Mesendoderm (in vitro differentiated cells): ENCODE data around the gene ZCCHC2.

Experiments used
- DNase-seq: peaks from one replicate; pipeline ENCODE4 v3.0.0; 2013
- H2AK5ac ChIP-seq: 2 replicates; pipeline ENCODE4 v1.6.1; 2013; ENCODE audit warnings: low read length, inconsistent platforms
- H2BK120ac ChIP-seq: 2 replicates; pipeline ENCODE4 v1.6.1; 2013; ENCODE audit warnings: low read depth, mild to moderate bottlenecking, low read length, moderate library complexity, mixed read lengths
- H2BK15ac ChIP-seq: replicated peaks from 2 replicates; pipeline ENCODE4 v1.6.1; 2013; ENCODE audit warnings: low read depth, mild to moderate bottlenecking, moderate library complexity
- H2BK5ac ChIP-seq: 2 replicates; pipeline ENCODE4 v1.6.1; 2013; ENCODE audit warnings: low read length, inconsistent platforms
- H3K18ac ChIP-seq: 2 replicates; pipeline ENCODE4 v1.6.1; 2013; ENCODE audit warnings: mild to moderate bottlenecking, low read length, mixed read lengths
- H3K23ac ChIP-seq: one replicate; pipeline ENCODE4 v1.6.1; 2013; ENCODE audit warnings: low read length
- H3K27ac ChIP-seq: 2 replicates; pipeline ENCODE4 v1.5.1; 2013; ENCODE audit warnings: low read depth, mild to moderate bottlenecking, inconsistent platforms, low read length, moderate library complexity
- H3K27me3 ChIP-seq: 2 replicates; pipeline ENCODE4 v1.6.1; 2013; ENCODE audit warnings: low read length, control low read depth, mild to moderate bottlenecking, inconsistent platforms; ENCODE audit not compliant: insufficient read depth, poor library complexity
- H3K36me3 ChIP-seq: 2 replicates; pipeline ENCODE4 v1.6.1; 2013; ENCODE audit warnings: low read length, inconsistent platforms; ENCODE audit not compliant: control insufficient read depth, insufficient read depth
- H3K4ac ChIP-seq: one replicate; pipeline ENCODE4 v1.6.1; 2013; ENCODE audit warnings: low read depth, mild to moderate bottlenecking, low read length, moderate library complexity
- H3K4me1 ChIP-seq: 2 replicates; pipeline ENCODE4 v1.6.1; 2013; ENCODE audit warnings: low read depth, low read length, inconsistent platforms; ENCODE audit not compliant: control insufficient read depth
- H3K4me2 ChIP-seq: 2 replicates; pipeline ENCODE4 v1.6.1; 2013; ENCODE audit warnings: low read length
- H3K4me3 ChIP-seq: 2 replicates; pipeline ENCODE4 v1.5.1; 2013; ENCODE audit warnings: mild to moderate bottlenecking, low read length
- H3K56ac ChIP-seq: one replicate; pipeline ENCODE4 v1.6.1; 2013; ENCODE audit warnings: low read length
- H3K79me1 ChIP-seq: 2 replicates; pipeline ENCODE4 v1.6.1; 2013; ENCODE audit warnings: low read length, inconsistent platforms
- H3K79me2 ChIP-seq: 2 replicates; pipeline ENCODE4 v1.6.1; 2013; ENCODE audit warnings: mild to moderate bottlenecking, low read length; ENCODE audit not compliant: control insufficient read depth, insufficient read depth
- H3K9ac ChIP-seq: 2 replicates; pipeline ENCODE4 v1.6.1; 2013; ENCODE audit warnings: low read length, inconsistent platforms
- H4K5ac ChIP-seq: one replicate; pipeline ENCODE4 v1.6.1; 2013; ENCODE audit warnings: low read length
- H4K8ac ChIP-seq: one replicate; pipeline ENCODE4 v1.6.1; 2013; ENCODE audit warnings: low read depth, mild to moderate bottlenecking, control low read depth, low read length, moderate library complexity
- WGBS: extraction: QIAGEN DNeasy Blood & Tissue Kit; methylation state at CpG from one replicate; pipeline ENCODE4 v1.1.7; 2013; ENCODE audit warnings: low lambda C conversion rate, missing lambda C conversion rate; ENCODE audit not compliant: insufficient coverage; ENCODE audit errors: extremely low coverage; 5-methylcytosine and 5-hydroxymethylcytosine counted together

ZCCHC2 gene

GRCh38 chr18:62486290-62486964 is 36.4 kb upstream of the ZCCHC2 start:
- H3K27me3 ChIP-seq: no peaks in the 10 kb centered on the region
- H3K18ac ChIP-seq: no peak overlapping the region
- H2BK15ac ChIP-seq: no peak overlapping the region
- peak; percentile 73 for DNase-seq
- no peak overlapping the region for H3K23ac ChIP-seq
- no peaks in the 10 kb centered on the region for H3K4me1 ChIP-seq
- H3K79me2 ChIP-seq: no peaks in the 10 kb centered on the region
- no CpG with 5 or more reads among the region's 4 CpGs for WGBS
- H3K4me3 ChIP-seq: no peak overlapping the region
- H3K36me3 ChIP-seq: no peaks in the 10 kb centered on the region
- H3K4ac ChIP-seq: no peak overlapping the region
- H3K27ac ChIP-seq: no peak overlapping the region
- H4K8ac ChIP-seq: no peak overlapping the region
- no peak overlapping the region for H2BK120ac ChIP-seq
- no peak overlapping the region for H2AK5ac ChIP-seq
- H3K4me2 ChIP-seq: no peak overlapping the region
- no peak overlapping the region for H4K5ac ChIP-seq
- no peak overlapping the region for H2BK5ac ChIP-seq
- no peak overlapping the region for H3K9ac ChIP-seq
- H3K56ac ChIP-seq: no peak overlapping the region
- no peaks in the 10 kb centered on the region for H3K79me1 ChIP-seq

DNA sequence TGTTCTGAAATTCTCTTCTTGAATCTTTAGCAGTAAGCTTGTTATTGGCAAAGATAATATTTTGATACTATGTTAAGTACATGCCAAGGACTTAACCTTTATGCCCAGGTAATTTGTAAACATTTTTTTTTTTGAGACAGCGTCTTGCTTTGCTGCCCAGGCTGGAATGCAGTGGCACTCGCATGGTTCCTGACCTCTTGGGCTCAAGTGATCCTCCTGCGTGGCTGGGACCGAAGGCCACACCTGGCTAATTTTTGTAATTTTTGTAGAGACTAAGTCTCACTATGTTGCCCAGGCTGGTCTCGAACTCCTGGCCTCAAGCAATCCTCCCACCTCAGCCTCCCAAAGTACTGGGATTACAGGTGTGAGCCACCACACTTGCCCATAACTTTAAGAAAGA is 35.7 kb upstream of the ZCCHC2 start:
- H2AK5ac ChIP-seq: no peak overlapping the region
- H4K8ac ChIP-seq: no peak overlapping the region
- no peak overlapping the region for H3K4me3 ChIP-seq
- no peaks in the 10 kb centered on the region for H3K27me3 ChIP-seq
- no peak overlapping the region for H2BK5ac ChIP-seq
- no peak overlapping the region for H3K56ac ChIP-seq
- DNase-seq: no peak
- H3K4me2 ChIP-seq: no peak overlapping the region
- H2BK15ac ChIP-seq: no peak overlapping the region
- no peaks in the 10 kb centered on the region for H3K36me3 ChIP-seq
- no peaks in the 10 kb centered on the region for H3K4me1 ChIP-seq
- H4K5ac ChIP-seq: no peak overlapping the region
- no peak overlapping the region for H3K18ac ChIP-seq
- WGBS: no CpG with 5 or more reads among the region's 5 CpGs
- no peak overlapping the region for H2BK120ac ChIP-seq
- H3K79me2 ChIP-seq: no peaks in the 10 kb centered on the region
- no peak overlapping the region for H3K4ac ChIP-seq
- no peak overlapping the region for H3K27ac ChIP-seq
- no peak overlapping the region for H3K9ac ChIP-seq
- no peak overlapping the region for H3K23ac ChIP-seq
- no peaks in the 10 kb centered on the region for H3K79me1 ChIP-seq

DNA sequence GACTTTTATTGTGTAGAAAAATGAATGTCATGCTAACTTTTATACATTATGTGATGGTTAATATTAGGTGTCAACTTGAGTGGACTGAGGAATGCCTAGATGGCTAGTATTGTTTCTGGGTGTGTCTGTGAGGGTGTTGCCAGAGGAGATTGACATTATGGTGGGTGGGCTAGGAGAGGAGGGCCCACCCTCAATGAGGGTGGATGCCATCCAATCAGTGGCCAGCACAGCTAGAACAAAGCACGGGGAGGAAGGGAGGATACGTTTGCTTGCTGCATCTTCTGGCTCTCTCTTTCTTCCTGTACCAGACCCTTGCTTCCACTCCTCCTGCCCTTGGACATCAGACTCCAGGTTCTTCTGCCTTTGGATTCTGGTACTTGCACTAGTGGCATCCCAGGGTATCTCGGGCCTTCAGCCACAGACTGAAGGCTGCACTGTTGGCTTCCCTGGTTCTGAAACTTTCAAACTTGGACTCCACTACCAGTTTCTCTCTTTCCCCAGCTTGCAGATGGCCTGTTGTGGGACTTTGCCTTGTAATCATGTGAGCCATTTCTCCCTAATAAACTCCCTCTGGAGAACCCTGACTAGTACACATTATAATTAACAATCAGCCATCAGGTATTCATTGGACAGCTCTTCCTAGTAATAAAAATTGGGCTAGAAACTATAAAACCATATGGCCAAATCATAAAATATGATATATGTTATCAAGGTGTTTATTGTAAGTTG is 31.7 kb upstream of the ZCCHC2 start:
- H2BK5ac ChIP-seq: no peak overlapping the region
- H3K36me3 ChIP-seq: no peaks in the 10 kb centered on the region
- H3K56ac ChIP-seq: no peak overlapping the region
- no peak overlapping the region for H2BK120ac ChIP-seq
- no peak overlapping the region for H4K5ac ChIP-seq
- no peak overlapping the region for H3K4me2 ChIP-seq
- H4K8ac ChIP-seq: no peak overlapping the region
- H3K18ac ChIP-seq: no peak overlapping the region
- H3K4me1 ChIP-seq: no peaks in the 10 kb centered on the region
- WGBS: no CpG with 5 or more reads among the region's 3 CpGs
- no peak overlapping the region for H2AK5ac ChIP-seq
- H2BK15ac ChIP-seq: no peak overlapping the region
- no peak overlapping the region for H3K9ac ChIP-seq
- no peak overlapping the region for H3K23ac ChIP-seq
- no peak overlapping the region for H3K4ac ChIP-seq
- no peak overlapping the region for H3K27ac ChIP-seq
- no peaks in the 10 kb centered on the region for H3K79me1 ChIP-seq
- no peaks in the 10 kb centered on the region for H3K79me2 ChIP-seq
- H3K4me3 ChIP-seq: no peak overlapping the region
- no peak for DNase-seq
- no peaks in the 10 kb centered on the region for H3K27me3 ChIP-seq

- Histone ChIP-seq H3K9ac (no peak overlapping the region), H3K4me3 (no peak overlapping the region), H3K23ac (no peak overlapping the region), H3K18ac (no peak overlapping the region), H3K79me1 (no peaks in the 10 kb centered on the region), H2BK5ac (no peak overlapping the region), H4K8ac (no peak overlapping the region), H4K5ac (no peak overlapping the region), H3K27me3 (no peaks in the 10 kb centered on the region), H2BK120ac (no peak overlapping the region), H3K56ac (no peak overlapping the region), H3K36me3 (no peaks in the 10 kb centered on the region), H3K27ac (no peak overlapping the region), H2BK15ac (no peak overlapping the region), H3K4me2 (no peak overlapping the region), H3K4ac (no peak overlapping the region), H3K79me2 (no peaks in the 10 kb centered on the region), H3K4me1 (no peaks in the 10 kb centered on the region), H2AK5ac (no peak overlapping the region)
- no CpG with 5 or more reads among the region's 17 CpGs for WGBS
- DNase-seq: no peak
Observed at GRCh38 chr18:62493033-62493862, 29.6 kb upstream of the ZCCHC2 start.

DNA sequence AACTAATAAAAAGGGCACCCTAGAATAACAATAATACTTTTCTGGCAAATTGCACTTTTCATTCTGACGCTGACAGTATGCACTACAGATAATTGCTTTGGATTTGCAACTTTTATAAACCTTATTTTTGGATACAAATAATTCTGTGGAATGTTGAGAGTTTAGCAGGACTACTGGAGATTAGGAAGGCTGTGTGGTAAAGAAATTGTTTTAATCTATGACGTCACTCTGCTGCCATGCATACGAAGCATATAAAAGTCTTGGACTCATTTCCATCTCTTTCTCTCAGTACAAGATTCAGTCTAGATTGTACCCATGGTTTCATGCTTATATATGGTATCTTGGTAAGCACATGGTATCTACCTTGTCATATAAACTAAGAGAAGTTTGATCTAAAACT is 28.1 kb upstream of the ZCCHC2 start:
- WGBS: no CpG with 5 or more reads among the region's 3 CpGs
- Histone ChIP-seq H3K27me3 (no peaks in the 10 kb centered on the region), H3K9ac (no peak overlapping the region), H2AK5ac (no peak overlapping the region), H3K4me1 (peaks cover 2% of the 10 kb centered on the region), H3K36me3 (no peaks in the 10 kb centered on the region), H3K56ac (no peak overlapping the region), H3K23ac (no peak overlapping the region), H3K4me2 (no peak overlapping the region), H2BK120ac (no peak overlapping the region), H3K4ac (no peak overlapping the region), H3K4me3 (no peak overlapping the region), H3K79me1 (no peaks in the 10 kb centered on the region), H4K5ac (no peak overlapping the region), H2BK5ac (no peak overlapping the region), H3K79me2 (no peaks in the 10 kb centered on the region), H3K27ac (no peak overlapping the region), H3K18ac (no peak overlapping the region), H2BK15ac (no peak overlapping the region), H4K8ac (no peak overlapping the region)
- no peak for DNase-seq
